IPS-18c (cell line): ENCODE results near the gene ELOF1.
A peak's percentile ranks its signal among the peaks of the same experiment; 100 is the strongest.
"Not testable (repeated sequence)": the region's sequence is repeated elsewhere in the genome, so short reads cannot be mapped to it uniquely, and the experiment has no call there.

ENCODE experiments used
- H3K4me3 ChIP-seq: 2 replicates; pipeline ENCODE4 v1.7.0; 2013; ENCODE audit warnings: low read depth, mild to moderate bottlenecking, low read length, moderate library complexity; ENCODE audit not compliant: insufficient read depth
- H3K9me3 ChIP-seq: one replicate; pipeline ENCODE4 v1.6.1; 2013; ENCODE audit warnings: mild to moderate bottlenecking, low read length, moderate library complexity; ENCODE audit not compliant: control insufficient read depth, insufficient read depth

Gene ELOF1

GRCh38 chr19:11558881-11559828 is at the start of gene ELOF1:
TSS of gene ELOF1 (minus strand) at chr19:11559230. CDS start at chr19:11554347, 4,883 bp downstream.
- H3K9me3 ChIP-seq = no peaks in the 10 kb centered on the region
- peak within 1 kb of the TSS; percentile 95 for H3K4me3 ChIP-seq

GRCh38 chr19:11606484-11606883 is 47.5 kb upstream of the ELOF1 start:
- H3K4me3 ChIP-seq = no peak overlapping the region
- H3K9me3 ChIP-seq = peaks cover 11% of the 10 kb centered on the region

GRCh38 chr19:11599704-11600103 is 40.7 kb upstream of the ELOF1 start:
- not testable (repeated sequence) for H3K9me3 ChIP-seq, H3K4me3 ChIP-seq

GRCh38 chr19:11598746-11599145 is 39.7 kb upstream of the ELOF1 start:
- no peak overlapping the region; the same call in 1 of the 2 replicates for H3K4me3 ChIP-seq
- no peaks in the 10 kb centered on the region for H3K9me3 ChIP-seq

GRCh38 chr19:11598103-11598483 is 39.1 kb upstream of the ELOF1 start:
- H3K4me3 ChIP-seq = peak overlapping the region; percentile 98
- no peaks in the 10 kb centered on the region for H3K9me3 ChIP-seq

GRCh38 chr19:11597202-11598102 is 38.4 kb upstream of the ELOF1 start, which contains the start of gene ZNF627:
TSS of gene ZNF627 (plus strand) at chr19:11597483. CDS start at chr19:11597628, 145 bp downstream.
- H3K4me3 ChIP-seq = peak within 1 kb of the TSS; percentile 98
- no peaks in the 10 kb centered on the region for H3K9me3 ChIP-seq

GRCh38 chr19:11596156-11596555 is 37.1 kb upstream of the ELOF1 start:
- no peaks in the 10 kb centered on the region for H3K9me3 ChIP-seq
- no peak overlapping the region for H3K4me3 ChIP-seq

- H3K9me3 ChIP-seq = no peaks in the 10 kb centered on the region
- no peak overlapping the region for H3K4me3 ChIP-seq
Measured at GRCh38 chr19:11594084-11594483, 35.1 kb upstream of the ELOF1 start.

- H3K9me3 ChIP-seq = no peaks in the 10 kb centered on the region
- no peak overlapping the region for H3K4me3 ChIP-seq
Measured at GRCh38 chr19:11587975-11588631, 29.1 kb upstream of the ELOF1 start.

GRCh38 chr19:11587302-11587974 is 28.4 kb upstream of the ELOF1 start:
- Histone ChIP-seq H3K4me3 (no peak overlapping the region), H3K9me3 (no peaks in the 10 kb centered on the region)

GRCh38 chr19:11586331-11586730 is 27.3 kb upstream of the ELOF1 start:
- no peak overlapping the region for H3K4me3 ChIP-seq

GRCh38 chr19:11581740-11582139 is 22.7 kb upstream of the ELOF1 start:
- H3K4me3 ChIP-seq = no peak overlapping the region

More at GRCh38 chr19:11586331-11586730, 27.3 kb upstream of the ELOF1 start:
- H3K9me3 ChIP-seq = no peaks in the 10 kb centered on the region

GRCh38 chr19:11580116-11580515 is 21.1 kb upstream of the ELOF1 start:
- no peak overlapping the region for H3K4me3 ChIP-seq
- no peaks in the 10 kb centered on the region for H3K9me3 ChIP-seq

More at GRCh38 chr19:11581740-11582139, 22.7 kb upstream of the ELOF1 start:
- H3K9me3 ChIP-seq = no peaks in the 10 kb centered on the region

GRCh38 chr19:11578258-11579142 is 19.5 kb upstream of the ELOF1 start:
- Histone ChIP-seq H3K4me3 (peak overlapping the region; percentile 31), H3K9me3 (no peaks in the 10 kb centered on the region)

GRCh38 chr19:11577451-11578257 is 18.6 kb upstream of the ELOF1 start, which contains the start of gene ACP5:
TSS of gene ACP5 (minus strand) at chr19:11577645. CDS start at chr19:11577317, 328 bp downstream.
- no peaks in the 10 kb centered on the region for H3K9me3 ChIP-seq
- peak within 1 kb of the TSS; percentile 31 for H3K4me3 ChIP-seq
